Measurements from ENCODE around the gene C16orf95.
A peak's percentile ranks its signal among the peaks of the same experiment; 100 is the strongest.

Gene C16orf95

GRCh38 chr16:87330646-87331045, 13.5 kb upstream of the C16orf95 start:
- no peak for DNase-seq

- peak; percentile 18 for DNase-seq
Measured at GRCh38 chr16:87330257-87330624, 13.0 kb upstream of the C16orf95 start.

- DNase-seq: peak; percentile 15
Measured at GRCh38 chr16:87329436-87330256, 12.5 kb upstream of the C16orf95 start.

- DNase-seq: peak; percentile 20
Measured at GRCh38 chr16:87328846-87329245, 11.7 kb upstream of the C16orf95 start.

DNA sequence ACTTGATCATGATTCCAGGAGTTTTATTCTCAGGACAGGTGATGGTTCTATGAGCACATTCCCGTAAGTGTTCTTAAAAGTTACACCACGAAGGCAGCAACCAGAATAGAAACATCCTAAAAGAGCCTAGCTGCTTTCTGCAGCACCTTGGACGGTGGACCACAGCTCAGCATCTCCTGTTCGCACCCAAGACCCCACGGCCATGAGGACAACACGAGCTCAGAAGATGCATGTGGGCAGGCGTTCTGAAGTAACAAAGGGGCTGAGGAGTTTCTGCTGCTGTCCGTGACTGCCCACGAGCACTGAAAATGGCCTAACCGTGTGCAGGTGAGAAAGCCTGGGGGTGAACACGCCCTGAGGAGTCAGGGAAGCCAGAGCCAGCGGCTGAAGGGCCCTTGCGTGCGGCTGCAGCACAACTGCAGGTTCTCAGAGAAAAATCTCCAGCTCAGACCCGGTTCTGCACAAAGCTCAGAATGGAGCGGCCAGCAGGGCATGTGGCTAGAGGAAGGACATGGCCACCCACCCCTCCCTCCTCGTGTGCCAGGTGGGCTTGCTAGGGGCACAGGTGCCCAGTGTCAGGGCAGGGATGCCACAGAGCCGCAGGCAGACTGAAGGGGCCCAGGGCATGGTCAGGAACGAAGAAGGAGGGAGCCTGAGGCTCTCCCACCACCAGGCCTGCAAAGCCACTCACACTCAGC, 10.8 kb upstream of the C16orf95 start:
- peak; percentile 12 for DNase-seq

DNA sequence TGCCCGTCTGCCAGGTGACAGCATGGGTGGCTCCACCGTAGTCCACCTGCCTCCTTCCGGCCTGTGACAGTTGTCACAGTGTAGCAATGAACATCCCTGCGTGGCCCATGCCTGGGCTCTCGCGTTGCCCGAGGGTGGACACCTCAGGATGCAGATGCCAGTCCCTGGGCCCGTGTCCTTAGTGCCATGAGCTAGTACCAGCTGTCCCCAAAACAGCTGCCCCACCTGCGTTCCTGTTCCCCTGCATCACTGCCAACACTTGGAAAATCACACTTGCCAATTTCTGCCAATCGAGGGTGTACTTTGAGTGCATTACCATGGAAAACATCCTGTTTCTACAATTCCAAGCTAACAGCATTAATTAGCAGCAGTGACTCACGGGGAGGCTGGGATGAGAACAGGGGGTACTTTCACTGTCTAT, 9.0 kb upstream of the C16orf95 start:
- DNase-seq: no peak

DNA sequence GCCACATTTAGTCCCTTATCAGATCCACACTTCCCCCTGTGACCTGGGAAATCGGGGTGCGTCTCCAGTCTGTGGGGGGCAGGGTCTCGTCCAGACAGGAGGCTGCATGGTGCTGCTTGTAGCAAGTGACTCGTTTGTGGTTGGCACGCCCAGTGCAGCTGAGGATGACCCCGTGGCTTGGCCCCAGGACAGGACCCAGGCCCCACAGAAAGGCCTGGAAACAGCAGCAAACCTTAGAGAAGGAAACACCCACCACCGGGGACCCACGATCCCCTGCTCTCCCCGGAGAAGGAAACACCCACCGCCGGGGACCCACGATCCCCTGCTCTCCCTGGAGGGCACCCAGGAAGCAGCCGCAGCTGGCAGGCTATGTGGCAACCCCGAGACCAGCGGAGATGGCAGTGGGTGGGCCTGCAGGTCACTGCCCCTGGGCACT, 8.2 kb upstream of the C16orf95 start:
- DNase-seq: no peak

DNA sequence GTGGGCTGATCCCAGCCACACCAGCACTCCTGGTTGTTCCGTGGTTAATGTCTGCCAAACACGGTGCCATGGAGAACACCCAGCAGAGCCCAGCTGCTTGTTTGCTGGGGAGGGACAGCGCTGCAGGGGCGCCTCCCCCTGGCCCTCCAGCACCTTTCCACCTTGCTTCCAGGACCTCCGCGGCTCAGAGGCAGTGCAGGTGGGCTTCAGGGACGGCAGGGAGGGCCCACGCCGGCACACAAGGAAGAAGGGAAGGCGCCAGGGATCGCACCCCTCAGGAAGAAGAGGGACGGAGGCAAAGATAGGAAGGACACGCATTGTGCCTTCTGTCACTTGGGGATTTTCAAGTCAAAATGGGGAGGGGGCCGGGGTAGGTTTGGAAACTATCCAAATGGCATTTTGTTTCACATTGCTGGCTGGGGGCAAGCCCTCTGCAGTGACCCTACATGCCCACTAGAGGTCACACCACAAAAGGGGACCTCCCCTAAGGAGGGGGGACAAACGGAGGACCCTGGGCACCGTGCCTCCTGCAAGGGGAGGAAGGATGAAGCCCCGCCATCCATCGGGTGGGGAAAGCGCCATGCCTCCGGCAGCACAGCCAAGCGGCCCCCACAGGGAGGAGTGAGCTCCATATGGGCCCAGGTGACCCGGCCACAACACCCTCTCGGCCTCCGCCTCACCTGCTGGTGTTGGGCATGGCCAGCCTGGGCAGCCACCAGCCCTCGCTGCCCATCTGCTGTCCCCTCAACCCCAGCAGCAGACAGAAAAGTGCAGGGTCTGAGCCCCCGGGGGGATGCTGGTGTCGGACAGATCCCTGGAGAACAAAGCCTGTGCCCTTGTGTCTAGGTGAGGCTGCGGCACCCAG, 7.5 kb upstream of the C16orf95 start:
- DNase-seq: peak; percentile 51

DNA sequence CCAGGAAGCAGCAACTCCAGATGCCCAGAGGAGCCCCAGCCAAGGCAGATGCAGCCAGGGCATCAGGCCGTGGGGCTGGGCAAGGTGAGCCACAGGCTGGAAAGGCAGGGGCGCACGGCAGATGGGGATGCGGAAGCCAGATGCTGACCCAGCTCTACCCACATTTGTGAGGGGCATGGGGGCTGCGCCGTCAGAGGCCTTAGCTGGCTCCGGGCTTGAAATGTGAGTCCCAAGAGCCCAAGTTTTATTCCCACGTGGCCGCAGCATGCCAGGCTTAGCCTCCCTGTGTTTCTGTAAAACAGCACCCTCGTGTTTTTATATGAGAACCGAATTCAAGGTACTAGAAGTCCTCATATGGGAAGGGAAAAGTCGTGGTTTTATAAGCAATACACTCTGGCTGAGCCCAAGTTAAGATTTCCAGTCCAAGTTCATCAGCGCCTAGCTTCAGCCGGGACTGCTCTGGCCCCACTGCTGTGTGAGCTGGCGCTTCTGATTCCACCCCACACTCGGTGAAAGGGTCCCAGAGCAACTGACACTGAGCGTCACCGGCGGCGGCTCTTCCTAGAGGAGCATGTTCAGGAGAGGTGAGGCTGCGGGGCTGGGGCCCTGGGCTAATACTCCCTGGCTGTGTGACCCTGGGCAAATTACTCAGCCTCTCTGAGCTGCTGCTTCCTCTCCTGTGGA, 6.7 kb upstream of the C16orf95 start:
- no peak for DNase-seq

DNA sequence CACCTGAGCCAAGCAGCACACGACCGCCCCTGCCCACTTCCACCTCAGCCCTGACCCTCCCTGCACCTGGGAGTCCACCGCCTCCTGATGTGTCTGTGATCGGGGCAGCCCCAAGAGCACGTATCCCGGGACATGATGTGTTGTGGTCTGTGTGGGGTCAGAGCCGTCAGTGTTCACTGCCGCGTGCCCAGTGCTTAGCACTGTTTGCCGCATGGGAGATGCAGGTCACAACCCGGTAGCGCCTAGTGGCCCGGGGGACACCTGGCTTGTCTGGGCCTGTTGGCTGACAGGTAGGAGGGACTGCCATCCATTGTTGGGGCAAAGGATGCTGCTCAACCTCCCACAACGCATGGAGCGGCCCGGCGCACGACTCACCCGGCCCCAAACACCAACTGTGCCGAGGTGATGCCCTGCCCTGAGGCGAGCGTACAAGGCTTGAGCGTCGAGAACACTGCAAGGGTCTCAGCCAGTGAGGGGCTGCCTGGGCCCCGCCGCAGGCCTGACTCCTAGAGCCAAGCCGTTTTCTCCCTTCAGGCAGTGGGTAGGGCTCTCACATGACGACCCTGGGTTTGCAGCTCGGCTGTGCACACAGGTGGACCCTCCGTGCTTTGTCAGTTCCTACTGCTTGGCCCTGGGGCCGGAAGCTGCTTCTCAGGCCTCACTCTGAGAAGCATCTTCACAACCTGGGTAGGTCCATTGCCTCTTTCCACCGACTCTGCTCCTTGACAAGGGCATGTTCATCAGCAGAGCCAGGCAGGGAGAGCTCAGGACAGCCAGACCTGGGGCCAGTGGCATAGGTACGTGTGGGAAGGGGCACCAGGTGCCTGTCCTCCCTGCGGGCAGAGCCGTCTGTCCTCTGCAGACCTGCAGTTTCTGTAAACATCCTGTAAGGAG, 5.9 kb upstream of the C16orf95 start:
- DNase-seq: no peak

DNA sequence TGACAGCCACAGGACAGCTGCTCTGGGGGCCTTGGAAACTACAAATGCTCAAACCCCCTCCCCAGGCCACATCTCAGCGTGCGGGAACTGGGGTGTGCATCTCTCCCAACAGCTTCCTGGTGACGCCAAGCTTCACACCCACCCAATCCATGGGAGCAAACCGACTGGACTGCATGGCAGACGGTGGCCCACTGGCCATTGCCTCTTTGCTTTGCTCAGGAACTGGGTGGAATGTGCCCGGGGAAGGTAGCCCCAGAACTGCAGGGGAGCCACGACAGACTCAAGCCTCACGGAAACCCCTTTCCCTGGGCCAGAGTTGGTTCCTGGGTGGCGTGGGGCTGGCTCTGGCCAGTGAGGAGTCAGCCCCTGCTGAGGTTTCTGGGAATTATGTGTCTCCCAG, 5.2 kb upstream of the C16orf95 start:
- no peak for DNase-seq

GRCh38 chr16:87321336-87322107, 4.3 kb upstream of the C16orf95 start:
- DNase-seq: no peak

DNA sequence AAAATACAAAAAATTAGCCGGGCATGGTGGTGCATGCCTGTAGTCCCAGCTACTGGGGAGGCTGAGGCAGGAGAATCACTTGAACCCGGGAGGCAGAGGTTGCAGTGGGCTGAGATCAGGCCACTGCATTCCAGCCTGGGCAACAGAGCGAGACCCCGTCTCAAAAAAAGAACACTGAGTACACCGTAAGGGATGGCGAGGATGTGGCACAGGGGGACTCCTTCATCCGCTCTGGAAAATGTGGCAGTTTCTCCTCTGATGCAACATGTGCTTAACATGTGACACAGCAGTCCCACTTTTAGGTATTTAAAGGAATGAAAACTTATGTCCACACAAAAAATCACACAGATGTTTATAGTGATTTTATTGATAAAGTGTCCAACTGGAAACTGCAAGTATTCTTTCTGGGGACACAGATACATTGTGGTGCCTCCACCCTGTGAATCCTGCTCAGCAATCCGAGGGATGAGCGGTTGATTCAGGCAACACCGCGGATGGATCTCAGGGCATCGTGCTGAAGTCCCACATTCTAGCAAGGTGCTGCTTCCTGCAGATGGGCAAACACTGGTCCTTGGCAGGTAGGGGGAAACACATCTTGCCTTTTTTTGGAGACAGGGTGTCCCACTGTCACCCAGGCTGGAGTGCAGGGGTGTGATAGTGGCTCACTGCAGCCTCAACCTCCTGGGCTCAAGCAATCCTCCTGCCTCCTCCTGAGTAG, 3.5 kb upstream of the C16orf95 start:
- no peak for DNase-seq

DNA sequence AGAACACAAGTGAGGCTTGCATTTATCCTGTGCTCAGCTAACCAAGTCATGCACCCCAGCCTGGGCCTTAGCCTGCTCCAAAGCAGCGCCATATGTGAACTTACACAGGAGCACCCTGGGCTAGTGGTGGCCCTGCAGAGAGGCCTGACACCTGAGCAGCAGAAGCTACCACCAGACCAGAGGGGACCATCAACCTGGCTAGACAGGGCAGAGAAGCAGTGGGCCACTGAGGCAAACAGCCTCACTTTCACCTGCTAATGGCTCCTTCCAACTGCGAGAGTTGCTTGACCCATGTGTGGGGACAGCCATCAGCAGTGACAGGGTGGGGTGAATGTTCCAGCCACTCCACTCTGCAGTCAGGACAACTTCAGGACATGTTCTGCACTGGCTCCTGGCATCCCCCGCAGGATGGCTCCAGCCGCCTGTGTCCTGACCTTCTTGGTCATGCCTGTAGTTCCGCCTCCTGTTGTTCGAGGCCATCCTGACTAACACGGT, 2.9 kb upstream of the C16orf95 start:
- DNase-seq: no peak

- DNase-seq: peak; percentile 3
Measured at GRCh38 chr16:87319011-87319410, 1.8 kb upstream of the C16orf95 start.

DNA sequence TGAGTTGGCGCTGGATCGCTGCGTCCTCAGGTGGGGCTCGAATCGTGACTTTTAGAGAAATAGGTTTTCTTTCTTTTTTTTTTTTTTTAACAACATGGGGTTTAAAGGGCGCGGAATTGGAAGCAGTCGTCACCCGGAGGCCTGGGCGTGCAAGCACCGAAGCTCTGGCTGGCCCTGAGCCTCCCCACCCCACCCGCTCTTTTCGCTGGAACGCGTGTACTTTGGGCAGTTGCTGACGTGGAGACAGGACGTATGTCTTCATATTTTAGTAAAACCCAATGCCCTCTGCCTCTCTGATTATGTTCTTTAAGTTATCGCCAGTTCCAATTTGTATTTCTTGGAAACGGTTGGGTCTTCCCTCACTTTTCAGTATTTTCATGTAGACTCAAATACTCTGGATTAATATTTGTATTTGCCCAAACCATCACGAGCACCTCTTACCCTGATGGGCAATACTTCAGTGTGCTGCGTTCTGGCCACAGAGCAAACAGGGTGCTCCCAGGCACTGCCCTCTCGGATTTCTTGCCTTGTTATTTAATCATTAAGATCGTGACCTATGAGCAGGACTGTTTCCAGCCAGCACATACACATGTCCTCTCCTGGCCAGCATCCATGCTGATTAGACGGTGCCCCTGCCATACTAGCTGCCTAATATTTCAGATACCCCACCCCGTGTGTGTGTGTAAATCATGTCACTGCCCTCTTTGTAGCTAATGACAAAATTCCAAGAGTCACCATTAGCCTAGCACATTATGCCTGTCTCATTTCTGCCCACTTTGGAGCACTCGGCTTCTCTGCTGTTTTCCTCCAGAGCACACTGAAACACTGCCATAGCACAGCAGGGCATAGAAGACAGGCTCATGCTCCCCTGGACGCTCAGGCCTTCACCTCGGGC, 805 bp upstream of the C16orf95 start:
- DNase-seq: peak; percentile 74

DNA sequence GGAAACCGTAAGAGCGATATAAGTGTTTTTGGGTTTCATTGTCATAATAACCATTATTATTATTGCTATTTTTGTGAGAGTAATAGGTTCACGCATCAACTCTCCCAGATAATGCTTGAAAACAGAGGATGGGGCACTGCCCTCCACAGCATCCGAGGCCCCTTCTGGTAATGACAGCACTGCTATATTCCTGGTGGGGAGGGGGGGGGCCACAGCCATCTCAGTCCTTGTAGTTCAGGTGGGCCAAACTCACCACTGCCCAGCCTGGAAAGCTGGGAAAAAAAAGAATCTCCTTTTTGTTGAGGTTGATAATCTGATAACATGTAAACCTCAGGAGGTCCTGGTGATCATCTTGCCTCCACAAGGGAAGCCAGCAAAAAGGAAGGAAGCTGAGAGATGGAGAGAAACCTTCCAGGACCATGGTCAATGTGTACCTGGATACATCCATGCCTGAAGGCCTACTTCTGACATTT, 706 bp downstream of the C16orf95 start:
- DNase-seq: no peak

DNA sequence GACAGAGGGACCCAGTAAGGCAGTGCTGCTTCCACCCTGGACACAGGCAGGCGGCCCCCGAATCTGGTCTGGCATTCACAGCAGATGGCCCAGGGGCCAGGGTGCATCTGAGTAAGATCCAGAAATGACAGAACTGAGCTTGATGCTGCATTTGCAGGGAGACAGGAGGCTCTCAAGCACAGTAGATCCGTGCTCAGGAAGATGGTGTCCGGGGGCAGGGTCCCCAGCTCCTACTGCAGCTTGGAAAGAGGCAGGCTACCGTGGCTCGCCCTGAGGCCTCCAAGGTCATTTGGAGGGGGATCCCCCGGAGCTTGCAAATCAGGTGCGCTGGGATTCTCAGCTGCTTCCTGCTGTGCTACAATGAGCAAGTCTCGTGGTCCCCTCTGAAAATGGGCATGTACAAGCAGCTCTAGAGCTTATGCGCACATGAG, 2.2 kb downstream of the C16orf95 start:
- DNase-seq: peak; percentile 26

DNA sequence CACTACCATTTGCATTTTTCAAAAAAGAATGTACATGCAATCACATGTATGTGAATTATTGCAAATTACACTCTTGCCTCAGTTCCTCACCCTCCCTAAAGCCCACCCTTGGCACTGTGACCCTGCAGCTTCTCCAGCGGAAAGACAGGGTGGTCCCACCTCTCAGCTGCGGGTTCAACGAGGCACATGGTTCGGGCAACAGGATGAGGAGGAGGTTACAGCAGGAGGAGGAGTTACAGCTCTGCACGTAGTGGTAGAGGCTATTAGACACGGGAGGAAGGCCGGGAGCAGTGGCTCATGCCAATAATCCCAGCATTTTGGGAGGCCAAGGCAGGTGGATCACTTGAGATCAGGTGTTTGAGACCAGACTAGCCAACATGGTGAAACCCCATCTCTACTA, 5.2 kb downstream of the C16orf95 start:
- DNase-seq: peak; percentile 17
